HepG2 (cell line): ENCODE results near the gene SYT1. TPM values are rescaled to one million over a fixed set of nuclear protein-coding genes. Genes with fewer than 3 reads are reported as not detected.

Experiments used
- ATAC-seq: fragments of 200-7000 bp; cut with Tn5 transposase; 3 replicates; pipeline ENCODE4 v1.9.1; 2020; ENCODE audit warnings: mild to moderate bottlenecking, moderate library complexity
- BruUV-seq: library from RNA; stranded (reverse); fragments of 400-500 nt; replicated peaks from 2 replicates; lab custom pipeline; 2021; lab: Mats Ljungman, UMichigan
- CTCF ChIA-PET: fragments of 300-600 bp; formaldehyde crosslinking; extraction: SDS; loops from one replicate; lab custom pipeline; 2021; ENCODE audit warnings: low total read pairs, inconsistent platforms, low intra/inter-chr PET ratio; lab: Yijun Ruan, JAX
- POLR2A ChIA-PET: fragments of 350-600 bp; sonication (Branson Sonifier 250); formaldehyde crosslinking; loops from one replicate; lab custom pipeline; 2020; ENCODE audit warnings: antibody characterized with exemption, inconsistent platforms; lab: Yijun Ruan, JAX
- DNase-seq: peaks from one replicate; pipeline ENCODE4 v3.0.0-alpha.2; 2015; ENCODE audit warnings: low spot score
- FAIRE-seq: peaks from 3 replicates; lab custom pipeline; 2011; peaks lifted over from hg19 to GRCh38; lab: Jason Lieb, UNC
- H2AFZ ChIP-seq: one replicate; pipeline ENCODE4 v1.6.1; 2011; ENCODE audit warnings: low read length, inconsistent platforms
- H3K27ac ChIP-seq: fragments of 300-600 bp; 3 replicates; pipeline ENCODE4 v1.8.0; 2011; ENCODE audit warnings: mixed run types, mild to moderate bottlenecking, mixed read lengths, low read length, inconsistent platforms; ENCODE audit not compliant: insufficient read depth; ENCODE audit errors: extremely low read length
- H3K27me3 ChIP-seq, 2 experiments: fragments of 200-600 bp in 1 of 2; 2 replicates in 1 of 2; 3 replicates in 1 of 2; pipeline versions ENCODE4 v1.6.0 to v1.8.0; 2011; ENCODE audit warnings: low read length in 2 of 2, mild to moderate bottlenecking in 2 of 2, moderate library complexity in 2 of 2, inconsistent platforms in 1 of 2; ENCODE audit not compliant: insufficient read depth in 2 of 2, control insufficient read depth in 1 of 2
- H3K36me3 ChIP-seq, 2 experiments: fragments of 200-600 bp in 1 of 2; replicated peaks in 1 of 2; 2 replicates in 1 of 2; 3 replicates in 1 of 2; pipeline versions ENCODE4 v1.5.1 to v1.8.0; 2011; ENCODE audit warnings: low read length in 2 of 2, inconsistent platforms in 1 of 2; ENCODE audit not compliant: insufficient read depth in 2 of 2, control insufficient read depth in 1 of 2
- H3K4me1 ChIP-seq: 2 replicates; pipeline ENCODE4 v1.5.1; 2012; ENCODE audit warnings: low read length, inconsistent platforms; ENCODE audit not compliant: insufficient read depth
- H3K4me2 ChIP-seq: 2 replicates; pipeline ENCODE4 v1.6.0; 2011; ENCODE audit warnings: low read depth, low read length, inconsistent platforms
- H3K4me3 ChIP-seq, 3 experiments: fragments of 200-600 bp in 1 of 3; sonication (generic), shearing (Covaris generic) in 1 of 3; replicated peaks in 1 of 3; 2 replicates each; pipeline ENCODE4 v1.5.1; 2011 to 2016; ENCODE audit warnings: low read length in 3 of 3, inconsistent platforms in 2 of 3, low read depth in 2 of 3, mild to moderate bottlenecking in 2 of 3, control low read depth in 1 of 3, mixed read lengths in 1 of 3; ENCODE audit not compliant: insufficient read depth in 1 of 3
- H3K79me2 ChIP-seq: one replicate; pipeline ENCODE4 v1.6.1; 2011; ENCODE audit warnings: low read length, inconsistent platforms; ENCODE audit not compliant: insufficient read depth
- H3K9ac ChIP-seq: 2 replicates; pipeline ENCODE4 v1.6.0; 2011; ENCODE audit warnings: mild to moderate bottlenecking, low read depth, low read length, inconsistent platforms; ENCODE audit not compliant: insufficient read depth
- H3K9me3 ChIP-seq: 2 replicates; pipeline ENCODE4 v1.5.1; 2012; ENCODE audit warnings: mild to moderate bottlenecking, low read length
- H4K20me1 ChIP-seq: 2 replicates; pipeline ENCODE4 v1.6.0; 2011; ENCODE audit warnings: inconsistent platforms, mild to moderate bottlenecking, low read length, moderate library complexity; ENCODE audit not compliant: insufficient read depth
- CBX2 ChIP-seq, 2 experiments: fragments of 200-600 bp in 1 of 2; sonication (generic); formaldehyde crosslinking in 1 of 2; IDR thresholded peaks; 2 replicates each; pipeline versions ENCODE4 v1.7.0 to v1.8.1; 2018 to 2022; ENCODE audit warnings: low read depth in 2 of 2, low read length in 1 of 2, mild to moderate bottlenecking in 1 of 2, missing genetic modification reagents in 1 of 2
- FOSL2 ChIP-seq: sonication (generic); formaldehyde crosslinking; IDR thresholded peaks from 2 replicates; pipeline ENCODE4 v1.4.0; 2020; ENCODE audit warnings: missing genetic modification reagents
- GLI4 ChIP-seq: sonication (generic); formaldehyde crosslinking; IDR thresholded peaks from 2 replicates; pipeline ENCODE4 v1.5.1; 2020; ENCODE audit warnings: missing genetic modification reagents, mild to moderate bottlenecking, moderate library complexity, borderline replicate concordance
- MEIS2 ChIP-seq: sonication (generic); formaldehyde crosslinking; IDR thresholded peaks from 2 replicates; pipeline ENCODE4 v1.9.0; 2021; ENCODE audit warnings: mild to moderate bottlenecking, missing genetic modification reagents
- PITX1 ChIP-seq: sonication (generic); formaldehyde crosslinking; IDR thresholded peaks from 2 replicates; pipeline ENCODE4 v1.5.1; 2020; ENCODE audit warnings: mild to moderate bottlenecking, missing genetic modification reagents
- SMARCE1 ChIP-seq: fragments of 450-650 bp; IDR thresholded peaks from 2 replicates; pipeline ENCODE4 v1.6.1; 2017; ENCODE audit warnings: borderline replicate concordance
- SRY ChIP-seq: sonication (generic); formaldehyde crosslinking; IDR thresholded peaks from 2 replicates; pipeline ENCODE4 v1.8.0; 2022; ENCODE audit warnings: mild to moderate bottlenecking, missing genetic modification reagents
- TOPORS ChIP-seq: sonication (generic); formaldehyde crosslinking; IDR thresholded peaks from 2 replicates; pipeline ENCODE4 v1.8.0; 2023; ENCODE audit warnings: mild to moderate bottlenecking, missing genetic modification reagents
- ZNF552 ChIP-seq: sonication (generic); formaldehyde crosslinking; IDR thresholded peaks from 2 replicates; pipeline ENCODE4 v1.9.0; 2022; ENCODE audit warnings: missing genetic modification reagents, mild to moderate bottlenecking, borderline replicate concordance
- ZNF556 ChIP-seq: sonication (generic); formaldehyde crosslinking; IDR thresholded peaks from 2 replicates; pipeline ENCODE4 v1.4.0; 2020; ENCODE audit warnings: mild to moderate bottlenecking, missing genetic modification reagents, borderline replicate concordance
- ZNF577 ChIP-seq: sonication (generic); formaldehyde crosslinking; IDR thresholded peaks from 2 replicates; pipeline ENCODE4 v1.4.0; 2020; ENCODE audit warnings: mild to moderate bottlenecking, low read depth, missing genetic modification reagents, borderline replicate concordance
- ZNF644 ChIP-seq: IDR thresholded peaks from 2 replicates; pipeline ENCODE4 v1.6.1; 2016; ENCODE audit warnings: low read depth
- WGBS: methylation state at CpG from one replicate; pipeline ENCODE4 v1.1.6; 2017; ENCODE audit warnings: low lambda C conversion rate; 5-methylcytosine and 5-hydroxymethylcytosine counted together
- in situ Hi-C: cut with HindIII; loops from 2 replicates; pipeline ENCODE4 v1.10.0; 2017; ENCODE audit warnings: low pct_unique_long_range_greater_than_20kb; ENCODE audit not compliant: extremely low pct_ligation_motif_present
- intact Hi-C: fragments of 100-400 bp; cut with micrococcal nuclease; formaldehyde crosslinking; loops from one replicate; pipeline ENCODE4 v1.10.0; 2022; ENCODE audit not compliant: unreplicated experiment
- polyA plus RNA-seq, 8 experiments: library from polyadenylated mRNA; depleted of rRNA in 3 of 8; stranded (reverse) in 7 of 8; unstranded in 1 of 8; fragments of >200 nt; fragmentation: Illumina TruSeq in 4 of 8; extraction: Trizol in 4 of 8; gene quantifications; 2 replicates each; pipeline versions ENCODE4 v1.2.1 to v1.2.3, GENCODE V29; 2011 to 2016; ENCODE audit warnings: low read depth in 4 of 8, missing spikeins in 1 of 8, mixed read lengths in 1 of 8; ENCODE audit not compliant: insufficient read depth in 1 of 8
- total RNA-seq, 5 experiments: library from RNA; depleted of rRNA; stranded (reverse); fragments of >200 nt; fragmentation: Illumina TruSeq; extraction: Trizol; gene quantifications; 2 replicates each; pipeline ENCODE4 v1.2.3, GENCODE V29; 2016; ENCODE audit warnings: low read depth in 1 of 5
- TF ChIP-seq, protein P1 (sequence below): sonication (generic); formaldehyde crosslinking; IDR thresholded peaks from 2 replicates; pipeline ENCODE4 v1.4.0; 2020; ENCODE audit warnings: missing genetic modification reagents, borderline replicate concordance
- TF ChIP-seq, protein P2 (sequence below): sonication (generic); formaldehyde crosslinking; IDR thresholded peaks from 2 replicates; pipeline ENCODE4 v1.8.0; 2022; ENCODE audit warnings: missing genetic modification reagents, mild to moderate bottlenecking, inconsistent platforms, borderline replicate concordance
- TF ChIP-seq, protein P3 (sequence below): sonication (generic); formaldehyde crosslinking; IDR thresholded peaks from 2 replicates; pipeline ENCODE4 v1.4.0; 2020; ENCODE audit warnings: missing genetic modification reagents
- TF ChIP-seq, protein P4 (sequence below): sonication (generic); formaldehyde crosslinking; IDR thresholded peaks from 2 replicates; pipeline ENCODE4 v1.5.0; 2020; ENCODE audit warnings: mild to moderate bottlenecking, missing genetic modification reagents
- TF ChIP-seq, protein P5 (sequence below): sonication (generic); formaldehyde crosslinking; IDR thresholded peaks from 2 replicates; pipeline ENCODE4 v1.8.1; 2023; ENCODE audit warnings: mild to moderate bottlenecking, missing genetic modification reagents, borderline replicate concordance

SYT1 gene
- total and polyA plus RNA-seq, 2 of the 13 experiments (the other 11 are each of a cell fraction or from before 2014, with no cell fraction given) = not detected

DNA sequence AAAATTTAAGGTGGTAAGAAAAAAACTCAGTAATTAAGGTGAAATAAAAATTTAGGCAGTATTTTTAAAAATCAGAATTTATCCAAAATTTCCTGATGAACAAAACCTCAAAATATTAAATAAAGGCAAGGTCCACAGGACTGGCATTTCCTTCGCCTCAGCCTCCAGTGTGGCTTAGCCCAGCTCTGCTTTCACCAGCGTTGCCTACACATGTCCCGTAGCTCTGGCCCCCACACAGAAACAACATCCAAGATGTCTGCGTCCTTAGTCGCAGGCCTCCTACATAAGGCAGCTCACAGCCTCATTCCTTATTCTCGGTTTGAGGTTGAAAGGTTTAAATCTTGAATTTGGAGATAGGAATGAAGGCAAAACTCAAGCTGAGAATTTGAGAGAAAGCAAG lies 274.3 kb downstream of the SYT1 start:
- Histone ChIP-seq H3K79me2 (no peaks in the 10 kb centered on the region), H3K9ac (no peak overlapping the region), H3K4me1 (no peaks in the 10 kb centered on the region), H3K4me2 (no peak overlapping the region), H4K20me1 (no peaks in the 10 kb centered on the region), H2AFZ (no peak overlapping the region), H3K27ac (no peak overlapping the region), H3K9me3 (no peaks in the 10 kb centered on the region), H3K27me3 (no peaks in the 10 kb centered on the region), H3K36me3 (no peaks in the 10 kb centered on the region), H3K4me3 (no peak overlapping the region)
- BruUV-seq = no TSS peak
- FAIRE-seq (no peak), DNase-seq (no peak), ATAC-seq (no peak)
- in situ Hi-C loops (no loop called here), intact Hi-C loops (no loop called here)
- ChIA-PET POLR2A (no interaction called here), CTCF (no interaction called here)
- TF ChIP-seq ZNF552 (CRISPR knock-in tag) (no peak), ZNF556 (CRISPR knock-in tag) (no peak), ZNF577 (CRISPR knock-in tag) (no peak), GLI4 (CRISPR knock-in tag) (no peak), FOSL2 (no peak), SMARCE1 (no peak), TOPORS (CRISPR knock-in tag) (no peak), MEIS2 (CRISPR knock-in tag) (no peak), SRY (no peak), ZNF644 (CRISPR knock-in tag) (no peak), CBX2 (IDR thresholded peaks at IDR 0.05; ENCODE audit: low read depth, low read length) (no peak), CBX2 (CRISPR knock-in tag; IDR thresholded peaks at IDR 0.05; ENCODE audit: low read depth) (no peak), PITX1 (CRISPR knock-in tag) (no peak)
- TF ChIP-seq, protein P1, sequence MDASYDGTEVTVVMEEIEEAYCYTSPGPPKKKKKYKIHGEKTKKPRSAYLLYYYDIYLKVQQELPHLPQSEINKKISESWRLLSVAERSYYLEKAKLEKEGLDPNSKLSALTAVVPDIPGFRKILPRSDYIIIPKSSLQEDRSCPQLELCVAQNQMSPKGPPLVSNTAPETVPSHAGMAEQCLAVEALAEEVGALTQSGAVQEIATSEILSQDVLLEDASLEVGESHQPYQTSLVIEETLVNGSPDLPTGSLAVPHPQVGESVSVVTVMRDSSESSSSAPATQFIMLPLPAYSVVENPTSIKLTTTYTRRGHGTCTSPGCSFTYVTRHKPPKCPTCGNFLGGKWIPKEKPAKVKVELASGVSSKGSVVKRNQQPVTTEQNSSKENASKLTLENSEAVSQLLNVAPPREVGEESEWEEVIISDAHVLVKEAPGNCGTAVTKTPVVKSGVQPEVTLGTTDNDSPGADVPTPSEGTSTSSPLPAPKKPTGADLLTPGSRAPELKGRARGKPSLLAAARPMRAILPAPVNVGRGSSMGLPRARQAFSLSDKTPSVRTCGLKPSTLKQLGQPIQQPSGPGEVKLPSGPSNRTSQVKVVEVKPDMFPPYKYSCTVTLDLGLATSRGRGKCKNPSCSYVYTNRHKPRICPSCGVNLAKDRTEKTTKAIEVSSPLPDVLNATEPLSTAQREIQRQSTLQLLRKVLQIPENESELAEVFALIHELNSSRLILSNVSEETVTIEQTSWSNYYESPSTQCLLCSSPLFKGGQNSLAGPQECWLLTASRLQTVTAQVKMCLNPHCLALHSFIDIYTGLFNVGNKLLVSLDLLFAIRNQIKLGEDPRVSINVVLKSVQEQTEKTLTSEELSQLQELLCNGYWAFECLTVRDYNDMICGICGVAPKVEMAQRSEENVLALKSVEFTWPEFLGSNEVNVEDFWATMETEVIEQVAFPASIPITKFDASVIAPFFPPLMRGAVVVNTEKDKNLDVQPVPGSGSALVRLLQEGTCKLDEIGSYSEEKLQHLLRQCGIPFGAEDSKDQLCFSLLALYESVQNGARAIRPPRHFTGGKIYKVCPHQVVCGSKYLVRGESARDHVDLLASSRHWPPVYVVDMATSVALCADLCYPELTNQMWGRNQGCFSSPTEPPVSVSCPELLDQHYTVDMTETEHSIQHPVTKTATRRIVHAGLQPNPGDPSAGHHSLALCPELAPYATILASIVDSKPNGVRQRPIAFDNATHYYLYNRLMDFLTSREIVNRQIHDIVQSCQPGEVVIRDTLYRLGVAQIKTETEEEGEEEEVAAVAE (CRISPR knock-in tag) = no peak
- TF ChIP-seq, protein P2, sequence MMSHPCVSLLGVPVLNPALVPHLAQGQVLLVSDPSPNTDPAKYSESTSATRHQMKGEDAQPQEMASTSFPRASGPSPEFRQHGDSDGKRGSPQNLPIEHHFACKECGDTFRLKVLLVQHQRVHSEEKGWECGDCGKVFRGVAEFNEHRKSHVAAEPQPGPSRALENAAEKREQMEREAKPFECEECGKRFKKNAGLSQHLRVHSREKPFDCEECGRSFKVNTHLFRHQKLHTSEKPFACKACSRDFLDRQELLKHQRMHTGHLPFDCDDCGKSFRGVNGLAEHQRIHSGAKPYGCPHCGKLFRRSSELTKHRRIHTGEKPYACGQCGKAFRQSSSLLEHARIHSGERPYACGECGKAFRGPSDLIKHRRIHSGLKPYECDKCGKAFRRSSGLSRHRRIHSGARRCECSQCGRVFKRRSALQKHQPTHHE (CRISPR knock-in tag) = no peak
- TF ChIP-seq, protein P3, sequence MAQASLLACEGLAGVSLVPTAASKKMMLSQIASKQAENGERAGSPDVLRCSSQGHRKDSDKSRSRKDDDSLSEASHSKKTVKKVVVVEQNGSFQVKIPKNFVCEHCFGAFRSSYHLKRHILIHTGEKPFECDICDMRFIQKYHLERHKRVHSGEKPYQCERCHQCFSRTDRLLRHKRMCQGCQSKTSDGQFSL (CRISPR knock-in tag) = no peak
- TF ChIP-seq, protein P4, sequence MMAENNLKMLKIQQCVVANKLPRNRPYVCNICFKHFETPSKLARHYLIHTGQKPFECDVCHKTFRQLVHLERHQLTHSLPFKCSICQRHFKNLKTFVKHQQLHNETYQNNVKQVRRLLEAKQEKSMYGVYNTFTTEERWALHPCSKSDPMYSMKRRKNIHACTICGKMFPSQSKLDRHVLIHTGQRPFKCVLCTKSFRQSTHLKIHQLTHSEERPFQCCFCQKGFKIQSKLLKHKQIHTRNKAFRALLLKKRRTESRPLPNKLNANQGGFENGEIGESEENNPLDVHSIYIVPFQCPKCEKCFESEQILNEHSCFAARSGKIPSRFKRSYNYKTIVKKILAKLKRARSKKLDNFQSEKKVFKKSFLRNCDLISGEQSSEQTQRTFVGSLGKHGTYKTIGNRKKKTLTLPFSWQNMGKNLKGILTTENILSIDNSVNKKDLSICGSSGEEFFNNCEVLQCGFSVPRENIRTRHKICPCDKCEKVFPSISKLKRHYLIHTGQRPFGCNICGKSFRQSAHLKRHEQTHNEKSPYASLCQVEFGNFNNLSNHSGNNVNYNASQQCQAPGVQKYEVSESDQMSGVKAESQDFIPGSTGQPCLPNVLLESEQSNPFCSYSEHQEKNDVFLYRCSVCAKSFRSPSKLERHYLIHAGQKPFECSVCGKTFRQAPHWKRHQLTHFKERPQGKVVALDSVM = no peak
- TF ChIP-seq, protein P5, sequence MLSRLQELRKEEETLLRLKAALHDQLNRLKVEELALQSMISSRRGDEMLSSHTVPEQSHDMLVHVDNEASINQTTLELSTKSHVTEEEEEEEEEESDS (CRISPR knock-in tag) = no peak
- 11% methylated on average over 6 of the region's 6 CpGs for WGBS
